Smooth muscle cell (in vitro differentiated cells): ENCODE measurements around the gene ADAT3. TPM values are rescaled to one million over a fixed set of nuclear protein-coding genes. Genes with fewer than 3 reads are reported as not detected.

Experiments
- DNase-seq: peaks from one replicate; lab custom pipeline; 2025; ENCODE audit not compliant: unreplicated experiment; lab: John Stamatoyannopoulos, UW
- H2AFZ ChIP-seq: fragments of 200-600 bp; sonication (generic); 2 replicates; pipeline ENCODE4 v1.6.0; 2016; ENCODE audit warnings: antibody characterized with exemption, low read depth, mild to moderate bottlenecking
- H3F3A ChIP-seq: fragments of 200-600 bp; sonication (generic); 2 replicates; pipeline ENCODE4 v1.6.0; 2017; ENCODE audit warnings: antibody characterized with exemption, low read depth
- H3K27ac ChIP-seq: fragments of 200-600 bp; sonication (generic); 2 replicates; pipeline ENCODE4 v1.5.1; 2016; ENCODE audit warnings: low read depth, mild to moderate bottlenecking
- H3K27me3 ChIP-seq: fragments of 200-600 bp; sonication (generic); 2 replicates; pipeline ENCODE4 v1.6.1; 2016; ENCODE audit warnings: low read depth, mild to moderate bottlenecking
- H3K36me3 ChIP-seq: fragments of 200-600 bp; sonication (generic); 2 replicates; pipeline ENCODE4 v1.5.1; 2016; ENCODE audit warnings: low read depth
- H3K4me1 ChIP-seq: fragments of 200-600 bp; sonication (generic); 2 replicates; pipeline ENCODE4 v1.5.1; 2016; ENCODE audit warnings: low read depth
- H3K4me2 ChIP-seq: fragments of 200-600 bp; sonication (generic); 2 replicates; pipeline ENCODE4 v1.6.0; 2016; ENCODE audit warnings: mild to moderate bottlenecking
- H3K4me3 ChIP-seq: fragments of 200-600 bp; sonication (generic); 2 replicates; pipeline ENCODE4 v1.5.1; 2016; ENCODE audit warnings: mild to moderate bottlenecking
- H3K79me2 ChIP-seq: fragments of 200-600 bp; sonication (generic); 2 replicates; pipeline ENCODE4 v1.6.0; 2016; ENCODE audit warnings: low read depth, mild to moderate bottlenecking
- H3K9ac ChIP-seq: fragments of 200-600 bp; sonication (generic); 2 replicates; pipeline ENCODE4 v1.6.0; 2016; ENCODE audit warnings: low read depth
- H3K9me3 ChIP-seq: fragments of 200-600 bp; sonication (generic); replicated peaks from 2 replicates; pipeline ENCODE4 v1.5.1; 2016; ENCODE audit warnings: low read depth
- H4K20me1 ChIP-seq: fragments of 200-600 bp; sonication (generic); 2 replicates; pipeline ENCODE4 v1.6.0; 2016; ENCODE audit warnings: low read depth
- CTCF ChIP-seq: fragments of 200-600 bp; sonication (generic); IDR thresholded peaks from 2 replicates; pipeline ENCODE4 v1.5.1; 2017; ENCODE audit warnings: borderline replicate concordance, mild to moderate bottlenecking, antibody characterized with exemption; ENCODE audit not compliant: insufficient read depth, poor library complexity, severe bottlenecking
- WGBS: methylation state at CpG from one replicate; pipeline ENCODE4 v1.1.7; 2016; ENCODE audit warnings: low lambda C conversion rate; 5-methylcytosine and 5-hydroxymethylcytosine counted together
- polyA plus RNA-seq: library from polyadenylated mRNA; unstranded; fragments of >200 nt; fragmentation: Nextera tagmentation; extraction: Ambion mirVana; gene quantifications from 2 replicates; pipeline ENCODE4 v1.2.1, GENCODE V29; 2016
- total RNA-seq: library from RNA; depleted of rRNA; stranded (reverse); fragments of >200 nt; gene quantifications from 2 replicates; pipeline ENCODE4 v1.2.3, GENCODE V29; 2014

Gene ADAT3
- total and polyA plus RNA-seq, 2 experiments from 2014 or later = 0.58 to 2.0 TPM

GRCh38 chr19:1942078-1942933 is 37.1 kb downstream of the ADAT3 start:
- H3K27me3 ChIP-seq = no peaks in the 10 kb centered on the region
- peak overlapping the region; percentile 76 for H3K9ac ChIP-seq
- H3F3A ChIP-seq = peaks cover 23% of the 10 kb centered on the region
- H3K9me3 ChIP-seq = no peaks in the 10 kb centered on the region
- H2AFZ ChIP-seq = no peak overlapping the region
- peaks cover 12% of the 10 kb centered on the region for H3K4me1 ChIP-seq
- H3K27ac ChIP-seq = peak overlapping the region; percentile 90
- H4K20me1 ChIP-seq = peaks cover 53% of the 10 kb centered on the region
- peak overlapping the region; percentile 90 for H3K4me2 ChIP-seq
- peak overlapping the region; percentile 82 for H3K4me3 ChIP-seq
- TF ChIP-seq CTCF = no peak
- WGBS = 3% methylated on average over 37 of the region's 40 CpGs
- no peaks in the 10 kb centered on the region for H3K36me3 ChIP-seq
- peak; percentile 70 for DNase-seq
- peaks cover 53% of the 10 kb centered on the region for H3K79me2 ChIP-seq

DNA sequence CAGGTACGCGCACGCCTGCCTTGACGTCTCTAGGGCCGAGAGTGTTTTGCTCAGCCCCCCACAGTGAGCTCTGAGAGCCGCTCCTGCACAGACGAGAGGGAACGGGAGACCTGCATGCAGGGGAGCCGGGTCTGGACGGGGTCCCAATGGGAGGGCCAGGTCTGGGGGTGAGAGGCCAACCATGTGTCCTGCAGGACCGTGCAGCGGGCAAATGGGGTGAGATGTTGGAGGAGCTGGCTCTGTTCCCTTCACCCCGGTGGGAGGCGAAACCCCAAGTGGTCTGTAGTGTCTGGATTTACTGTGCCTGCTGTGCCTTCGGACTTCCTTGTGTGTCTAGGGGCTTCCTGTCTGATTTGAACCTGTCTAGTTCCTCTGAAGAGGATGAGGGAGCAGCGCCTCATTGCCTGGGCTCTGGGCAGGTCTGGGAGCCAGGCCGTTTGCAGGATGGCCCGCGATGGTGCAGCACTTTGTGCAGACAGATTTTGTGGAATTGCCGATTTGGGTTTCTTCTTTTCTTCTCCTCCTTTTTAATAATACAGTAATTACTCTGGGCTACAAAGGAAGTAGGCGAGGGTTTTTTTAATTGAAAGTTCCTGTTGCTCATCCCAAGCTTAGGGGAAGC is 37.8 kb downstream of the ADAT3 start:
- TF ChIP-seq CTCF = no peak
- Histone ChIP-seq H4K20me1 (peaks cover 60% of the 10 kb centered on the region), H2AFZ (no peak overlapping the region), H3K36me3 (no peaks in the 10 kb centered on the region), H3K9me3 (no peaks in the 10 kb centered on the region), H3F3A (peaks cover 22% of the 10 kb centered on the region), H3K79me2 (peaks cover 60% of the 10 kb centered on the region), H3K4me2 (peak overlapping the region; percentile 90), H3K9ac (peak overlapping the region; percentile 76), H3K4me3 (peak overlapping the region; percentile 82), H3K27me3 (no peaks in the 10 kb centered on the region), H3K27ac (peak overlapping the region; percentile 90), H3K4me1 (peaks cover 12% of the 10 kb centered on the region)
- 52% methylated on average over 21 of the region's 21 CpGs for WGBS
- DNase-seq = no peak

- H3K79me2 ChIP-seq = peaks cover 65% of the 10 kb centered on the region
- no peak overlapping the region for H3K27ac ChIP-seq
- no peak overlapping the region for H2AFZ ChIP-seq
- H3K27me3 ChIP-seq = no peaks in the 10 kb centered on the region
- no peak for TF ChIP-seq CTCF
- H3F3A ChIP-seq = peaks cover 20% of the 10 kb centered on the region
- H3K4me3 ChIP-seq = no peak overlapping the region
- no peaks in the 10 kb centered on the region for H3K36me3 ChIP-seq
- H4K20me1 ChIP-seq = peaks cover 65% of the 10 kb centered on the region
- WGBS = 91% methylated on average over 22 of the region's 22 CpGs
- no peaks in the 10 kb centered on the region for H3K9me3 ChIP-seq
- H3K4me1 ChIP-seq = peaks cover 12% of the 10 kb centered on the region
- peak overlapping the region; percentile 90 for H3K4me2 ChIP-seq
- no peak overlapping the region for H3K9ac ChIP-seq
- DNase-seq = no peak
These were observed 38.5 kb downstream of the ADAT3 start for GRCh38 chr19:1943661-1944087.
